Measurements from ENCODE around the gene TRIM4. TPM values are rescaled to one million over a fixed set of nuclear protein-coding genes. Genes with fewer than 3 reads are reported as not detected.
"Not testable (repeated sequence)": the region's sequence is repeated elsewhere in the genome, so short reads cannot be mapped to it uniquely, and the experiment has no call there.

The TRIM4 gene, protein sequence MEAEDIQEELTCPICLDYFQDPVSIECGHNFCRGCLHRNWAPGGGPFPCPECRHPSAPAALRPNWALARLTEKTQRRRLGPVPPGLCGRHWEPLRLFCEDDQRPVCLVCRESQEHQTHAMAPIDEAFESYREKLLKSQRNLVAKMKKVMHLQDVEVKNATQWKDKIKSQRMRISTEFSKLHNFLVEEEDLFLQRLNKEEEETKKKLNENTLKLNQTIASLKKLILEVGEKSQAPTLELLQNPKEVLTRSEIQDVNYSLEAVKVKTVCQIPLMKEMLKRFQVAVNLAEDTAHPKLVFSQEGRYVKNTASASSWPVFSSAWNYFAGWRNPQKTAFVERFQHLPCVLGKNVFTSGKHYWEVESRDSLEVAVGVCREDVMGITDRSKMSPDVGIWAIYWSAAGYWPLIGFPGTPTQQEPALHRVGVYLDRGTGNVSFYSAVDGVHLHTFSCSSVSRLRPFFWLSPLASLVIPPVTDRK
- total RNA-seq = 33.1 and 35.8 TPM in 2 replicates

DNA sequence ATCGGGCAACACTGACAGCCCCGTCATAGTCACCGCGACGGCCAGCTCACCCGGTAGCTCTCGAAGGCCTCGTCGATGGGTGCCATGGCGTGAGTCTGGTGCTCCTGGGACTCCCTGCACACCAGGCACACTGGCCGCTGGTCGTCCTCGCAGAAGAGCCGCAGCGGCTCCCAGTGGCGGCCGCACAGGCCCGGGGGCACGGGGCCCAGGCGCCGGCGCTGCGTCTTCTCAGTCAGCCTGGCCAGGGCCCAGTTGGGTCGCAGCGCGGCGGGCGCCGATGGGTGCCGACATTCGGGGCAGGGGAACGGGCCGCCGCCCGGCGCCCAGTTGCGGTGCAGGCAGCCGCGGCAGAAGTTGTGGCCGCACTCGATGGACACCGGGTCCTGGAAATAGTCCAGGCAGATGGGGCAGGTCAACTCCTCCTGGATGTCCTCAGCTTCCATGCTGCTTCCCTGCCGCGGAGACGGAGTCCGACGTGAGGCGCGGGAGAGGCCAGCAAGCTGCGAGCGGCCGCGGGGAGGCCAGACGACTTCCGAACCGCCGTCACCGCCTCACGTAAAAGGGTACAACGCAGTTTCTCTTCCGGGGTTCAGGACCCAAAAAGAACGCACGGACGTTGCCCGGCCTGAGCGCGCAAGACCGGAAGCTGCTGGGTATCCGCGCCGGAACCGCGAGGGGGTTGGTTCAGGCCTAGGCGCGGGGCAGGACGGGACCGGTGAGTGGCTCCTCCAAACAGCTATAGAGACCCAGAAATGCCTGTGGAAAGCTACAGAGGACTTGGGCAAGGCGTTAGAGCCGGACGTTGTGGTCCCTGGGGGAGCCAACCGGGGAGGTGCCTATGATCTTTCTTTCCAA, at the start of gene TRIM4:
Gene TRIM4, minus strand, starts transcription at position 572 of the 855 bp plus-strand sequence. Its CDS starts 129 bp downstream, at position 443.
- no peaks in the 10 kb centered on the region for H3K27me3 Mint-ChIP-seq
- no peaks in the 10 kb centered on the region for H3K9me3 Mint-ChIP-seq
- peak within 1 kb of the TSS; percentile 93 for H3K27ac Mint-ChIP-seq
- intact Hi-C loops (cut with micrococcal nuclease) = loop anchor here (1.0 to 10.0 kb wide), 10 partner anchors 96 to 972 kb away; partner anchors contain the start of genes CNPY4, FAM200A, MBLAC1 and MEPCE
- peak within 1 kb of the TSS; percentile 94 for H3K4me3 Mint-ChIP-seq
- ATAC-seq (ENCODE audit: low read depth) (peak; percentile 97), DNase-seq (peak; percentile 80)
- ChIA-PET POLR2A (interaction anchor here (0.7 to 1.9 kb wide), 20 partner anchors 9 to 956 kb away, joined by 3 to 13 read pairs (median 4); partner anchors contain the start of genes AP4M1, BUD31, FBXO24 and MEPCE), CTCF (interaction anchor here (1.0 to 1.8 kb wide), 2 partner anchors 71 to 163 kb away, joined by 3 to 8 read pairs; no protein-coding TSS in a partner anchor)
- peaks cover 49% of the 10 kb centered on the region for H3K4me1 Mint-ChIP-seq
- TF ChIP-seq, protein P1, sequence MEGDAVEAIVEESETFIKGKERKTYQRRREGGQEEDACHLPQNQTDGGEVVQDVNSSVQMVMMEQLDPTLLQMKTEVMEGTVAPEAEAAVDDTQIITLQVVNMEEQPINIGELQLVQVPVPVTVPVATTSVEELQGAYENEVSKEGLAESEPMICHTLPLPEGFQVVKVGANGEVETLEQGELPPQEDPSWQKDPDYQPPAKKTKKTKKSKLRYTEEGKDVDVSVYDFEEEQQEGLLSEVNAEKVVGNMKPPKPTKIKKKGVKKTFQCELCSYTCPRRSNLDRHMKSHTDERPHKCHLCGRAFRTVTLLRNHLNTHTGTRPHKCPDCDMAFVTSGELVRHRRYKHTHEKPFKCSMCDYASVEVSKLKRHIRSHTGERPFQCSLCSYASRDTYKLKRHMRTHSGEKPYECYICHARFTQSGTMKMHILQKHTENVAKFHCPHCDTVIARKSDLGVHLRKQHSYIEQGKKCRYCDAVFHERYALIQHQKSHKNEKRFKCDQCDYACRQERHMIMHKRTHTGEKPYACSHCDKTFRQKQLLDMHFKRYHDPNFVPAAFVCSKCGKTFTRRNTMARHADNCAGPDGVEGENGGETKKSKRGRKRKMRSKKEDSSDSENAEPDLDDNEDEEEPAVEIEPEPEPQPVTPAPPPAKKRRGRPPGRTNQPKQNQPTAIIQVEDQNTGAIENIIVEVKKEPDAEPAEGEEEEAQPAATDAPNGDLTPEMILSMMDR (IDR thresholded peaks at IDR 0.05) = no peak
- H3K36me3 Mint-ChIP-seq (ENCODE audit: low read depth) = peaks cover 46% of the 10 kb centered on the region

DNA sequence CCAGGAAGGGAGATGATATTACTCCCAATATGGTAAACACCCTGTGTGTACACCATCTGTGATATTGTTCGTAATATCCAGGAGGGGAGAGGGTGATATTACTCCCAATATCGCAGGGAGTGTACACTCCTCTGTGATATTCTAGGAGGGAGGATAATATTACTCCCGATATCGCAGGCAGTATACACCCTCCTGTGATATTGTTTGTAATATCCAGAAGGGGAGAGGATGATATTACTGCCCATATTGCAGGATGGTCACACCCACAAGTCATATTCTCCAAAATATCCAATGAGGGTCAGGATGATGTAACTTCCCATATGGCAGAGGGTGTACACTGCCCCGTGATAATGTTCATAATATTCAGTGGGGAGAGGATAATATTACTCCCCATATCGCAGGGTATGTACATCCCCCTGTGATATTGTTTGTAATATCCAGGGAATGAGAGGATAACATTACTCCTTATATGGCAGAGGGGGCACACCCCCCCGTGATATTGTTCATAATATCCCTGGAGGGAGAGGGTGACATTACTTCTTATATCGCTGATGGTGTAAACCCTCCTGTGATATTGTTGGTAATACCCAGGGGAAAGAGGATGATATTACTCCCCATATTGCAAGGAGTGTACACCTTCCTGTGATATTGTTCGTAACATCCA, 39.4 kb upstream of the TRIM4 start:
- H3K27ac Mint-ChIP-seq = no peak overlapping the region
- DNase-seq = no peak
- no peaks in the 10 kb centered on the region for H3K36me3 Mint-ChIP-seq (ENCODE audit: low read depth)
- TF ChIP-seq, protein P1 (IDR thresholded peaks at IDR 0.05) = no peak
- intact Hi-C loops (cut with micrococcal nuclease) = no loop called here
- H3K4me3 Mint-ChIP-seq = no peak overlapping the region
- no peaks in the 10 kb centered on the region for H3K4me1 Mint-ChIP-seq
- ATAC-seq (ENCODE audit: low read depth) = no peak
- CTCF ChIA-PET = no interaction called here
- no peaks in the 10 kb centered on the region for H3K9me3 Mint-ChIP-seq
- POLR2A ChIA-PET = no interaction called here
- peaks cover 44% of the 10 kb centered on the region for H3K27me3 Mint-ChIP-seq

DNA sequence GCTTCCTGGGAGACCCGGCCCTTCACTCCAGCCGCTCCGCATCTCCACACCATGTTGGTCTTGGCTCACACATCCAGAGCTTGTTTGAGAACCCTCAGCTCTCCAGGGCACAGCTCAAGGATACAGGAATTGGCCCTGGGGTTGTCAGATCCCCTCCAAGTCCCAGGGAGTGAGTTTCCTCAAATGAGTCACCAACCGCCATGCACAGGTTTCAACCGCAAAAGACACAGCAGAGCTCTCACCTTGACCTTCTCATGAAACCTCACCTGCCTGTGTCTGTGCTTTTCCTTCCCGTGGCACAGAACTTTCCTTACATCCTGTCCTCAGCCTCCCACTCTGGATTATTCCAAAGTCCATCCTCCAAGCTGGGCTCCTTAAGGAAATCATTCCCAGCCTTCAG, 35.9 kb upstream of the TRIM4 start:
- intact Hi-C loops (cut with micrococcal nuclease) = no loop called here
- H3K27me3 Mint-ChIP-seq = peaks cover 28% of the 10 kb centered on the region

DNA sequence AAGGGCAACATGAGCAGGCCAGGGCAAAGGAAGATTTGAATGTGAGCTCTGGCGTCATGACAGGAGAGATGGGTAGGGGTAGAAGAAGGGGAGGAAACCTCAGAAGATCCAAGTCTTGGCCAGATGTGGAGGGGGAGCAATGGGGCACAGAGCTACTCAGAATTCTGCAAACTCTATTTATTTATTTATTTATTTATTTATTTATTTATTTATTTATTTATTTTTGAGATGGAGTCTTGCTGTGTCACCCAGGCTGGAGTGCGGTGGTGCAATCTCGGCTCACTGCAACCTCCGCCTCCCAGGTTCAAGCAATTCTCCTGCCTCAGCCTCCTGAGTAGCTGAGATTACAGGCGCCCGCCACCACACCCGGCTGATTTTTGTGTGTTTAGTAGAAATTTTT, 35.3 kb upstream of the TRIM4 start:
- POLR2A ChIA-PET; H3K4me1 Mint-ChIP-seq; H3K4me3 Mint-ChIP-seq; H3K9me3 Mint-ChIP-seq; H3K27ac Mint-ChIP-seq; intact Hi-C loops (cut with micrococcal nuclease); H3K36me3 Mint-ChIP-seq (ENCODE audit: low read depth); DNase-seq; ATAC-seq (ENCODE audit: low read depth): not testable (repeated sequence)
- CTCF ChIA-PET = interaction anchor here (1.5 kb wide), 1 partner anchor 25 kb away, joined by 3 read pairs; no protein-coding TSS in a partner anchor
- peaks cover 28% of the 10 kb centered on the region for H3K27me3 Mint-ChIP-seq

More for the DNA sequence above, 35.9 kb upstream of the TRIM4 start:
- H3K36me3 Mint-ChIP-seq (ENCODE audit: low read depth) = no peaks in the 10 kb centered on the region
- TF ChIP-seq, protein P1 (IDR thresholded peaks at IDR 0.05) = no peak
- DNase-seq = no peak
- no peak overlapping the region for H3K4me3 Mint-ChIP-seq
- H3K9me3 Mint-ChIP-seq = peaks cover 4% of the 10 kb centered on the region
- ChIA-PET CTCF (interaction anchor here (1.5 kb wide), 1 partner anchor 24 kb away, joined by 3 read pairs; no protein-coding TSS in a partner anchor), POLR2A (interaction anchor here (0.6 kb wide), 1 partner anchor 414 kb away, joined by 3 read pairs; no protein-coding TSS in a partner anchor)
- H3K27ac Mint-ChIP-seq = no peak overlapping the region
- H3K4me1 Mint-ChIP-seq = no peaks in the 10 kb centered on the region
- ATAC-seq (ENCODE audit: low read depth) = no peak

DNA sequence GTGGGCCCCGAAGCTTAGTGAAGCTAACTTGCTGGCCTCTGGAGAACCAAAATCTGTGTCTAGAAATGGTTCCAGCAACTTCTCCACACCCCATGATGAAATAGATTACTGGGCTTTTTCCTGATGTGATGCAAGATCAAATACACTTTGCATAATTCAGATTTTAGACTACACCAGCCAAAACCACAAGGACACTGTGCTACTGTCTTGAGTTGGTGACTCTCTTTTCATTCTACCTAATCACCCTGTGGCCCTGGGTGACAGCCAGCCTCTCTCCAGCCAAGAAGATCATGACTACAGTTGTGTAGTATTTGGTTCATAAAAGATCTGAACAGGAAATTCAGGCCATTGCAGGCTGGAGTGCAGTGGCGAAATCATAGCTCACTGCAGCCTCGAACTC, 34.3 kb upstream of the TRIM4 start:
- ATAC-seq (ENCODE audit: low read depth) = no peak
- Mint-ChIP-seq H3K4me3 (no peak overlapping the region), H3K27me3 (peaks cover 23% of the 10 kb centered on the region), H3K27ac (no peak overlapping the region), H3K9me3 (peaks cover 9% of the 10 kb centered on the region), H3K36me3 (ENCODE audit: low read depth) (no peaks in the 10 kb centered on the region), H3K4me1 (no peaks in the 10 kb centered on the region)
- TF ChIP-seq, protein P1 (IDR thresholded peaks at IDR 0.05) = no peak
- intact Hi-C loops (cut with micrococcal nuclease) = no loop called here
- ChIA-PET POLR2A (no interaction called here), CTCF (no interaction called here)
- no peak for DNase-seq

DNA sequence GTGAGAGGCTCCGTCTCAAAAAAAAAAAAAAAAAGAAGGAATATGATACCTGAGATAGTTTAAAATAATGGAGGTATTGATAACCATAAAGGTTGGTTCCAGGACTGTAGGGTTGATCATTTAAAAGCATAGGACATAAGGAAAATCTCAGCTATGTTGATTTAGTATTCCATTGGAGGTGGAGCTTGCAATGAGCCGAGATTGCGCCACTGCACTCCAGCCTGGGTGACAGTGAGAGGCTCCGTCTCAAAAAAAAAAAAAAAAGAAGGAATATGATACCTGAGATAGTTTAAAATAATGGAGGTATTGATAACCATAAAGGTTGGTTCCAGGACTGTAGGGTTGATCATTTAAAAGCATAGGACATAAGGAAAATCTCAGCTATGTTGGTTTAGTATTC, 33.3 kb upstream of the TRIM4 start:
- H3K4me1 Mint-ChIP-seq; intact Hi-C loops (cut with micrococcal nuclease); CTCF ChIA-PET; H3K27ac Mint-ChIP-seq; POLR2A ChIA-PET; DNase-seq; ATAC-seq (ENCODE audit: low read depth); H3K4me3 Mint-ChIP-seq; H3K36me3 Mint-ChIP-seq (ENCODE audit: low read depth); H3K9me3 Mint-ChIP-seq: not testable (repeated sequence)
- peaks cover 27% of the 10 kb centered on the region for H3K27me3 Mint-ChIP-seq

DNA sequence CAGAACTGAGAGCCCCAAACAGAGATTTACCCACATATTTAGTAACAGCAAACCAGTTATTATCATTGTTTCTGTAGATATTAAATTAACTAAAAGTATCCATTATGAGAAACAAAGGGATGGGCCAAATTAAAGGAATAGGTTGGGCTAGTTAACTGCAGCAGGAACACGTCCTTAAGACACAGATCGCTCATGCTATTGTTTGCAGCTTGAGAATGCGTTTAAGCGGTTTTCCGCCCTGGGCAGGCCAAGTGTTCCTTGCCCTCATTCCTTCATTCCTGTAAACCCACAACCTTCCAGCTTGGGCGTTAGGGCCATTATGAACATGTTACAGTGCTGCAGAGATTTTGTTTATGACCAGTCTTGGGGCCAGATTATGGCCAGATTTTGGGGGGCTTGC, 31.5 kb upstream of the TRIM4 start:
- ATAC-seq (ENCODE audit: low read depth); intact Hi-C loops (cut with micrococcal nuclease); POLR2A ChIA-PET: not testable (repeated sequence)

More for the DNA sequence above, 31.5 kb upstream of the TRIM4 start:
- peaks cover 29% of the 10 kb centered on the region for H3K27me3 Mint-ChIP-seq
- H3K4me1 Mint-ChIP-seq; H3K36me3 Mint-ChIP-seq (ENCODE audit: low read depth); H3K4me3 Mint-ChIP-seq; CTCF ChIA-PET; DNase-seq; H3K27ac Mint-ChIP-seq; H3K9me3 Mint-ChIP-seq: not testable (repeated sequence)

Data from activated B cell treated with CpG ODN at 0.5 μM for 24 hours (primary cell).